GM21390 (cell line): ENCODE results near the gene RAB11FIP5.

Experiments
- ATAC-seq: cut with Tn5 transposase; IDR thresholded peaks from one replicate; pipeline ENCODE4 v1.9.1; 2021; ENCODE audit not compliant: unreplicated experiment

Gene RAB11FIP5

DNA sequence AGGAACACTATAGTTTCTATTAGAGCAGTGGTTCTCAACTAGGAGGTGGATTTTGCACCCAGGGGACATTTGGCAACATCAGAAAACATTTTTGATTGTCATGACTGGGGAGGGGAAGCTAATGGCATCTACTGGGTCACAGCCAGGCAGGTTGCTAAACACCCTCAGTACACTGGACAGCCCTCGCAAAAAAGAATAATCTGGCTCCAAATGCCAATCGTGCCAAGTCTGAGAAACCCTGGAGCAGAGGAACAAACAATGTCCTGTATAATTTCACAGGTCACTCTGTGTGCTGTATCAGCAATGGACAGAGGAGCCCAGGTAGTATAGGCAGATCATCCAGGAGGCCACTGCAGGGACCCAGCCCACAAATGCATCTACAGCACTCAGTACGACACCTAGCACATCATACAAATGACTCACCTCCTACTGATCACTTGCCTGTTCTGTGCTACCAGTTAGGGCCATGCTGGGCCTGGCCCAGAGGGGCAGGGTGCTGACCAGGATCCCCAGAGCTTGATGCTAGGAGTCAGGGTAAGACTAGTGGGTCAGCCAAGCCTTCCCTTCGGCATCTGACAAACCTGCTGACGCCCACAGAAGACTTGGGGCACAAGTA lies 78.9 kb downstream of the RAB11FIP5 start:
- no peak for ATAC-seq

GRCh38 chr2:73033142-73033765 lies 79.5 kb downstream of the RAB11FIP5 start:
- no peak for ATAC-seq

- no peak for ATAC-seq
These were observed 80.0 kb downstream of the RAB11FIP5 start for GRCh38 chr2:73032702-73033097.

- no peak for ATAC-seq
These were observed 80.7 kb downstream of the RAB11FIP5 start for GRCh38 chr2:73031725-73032701.

DNA sequence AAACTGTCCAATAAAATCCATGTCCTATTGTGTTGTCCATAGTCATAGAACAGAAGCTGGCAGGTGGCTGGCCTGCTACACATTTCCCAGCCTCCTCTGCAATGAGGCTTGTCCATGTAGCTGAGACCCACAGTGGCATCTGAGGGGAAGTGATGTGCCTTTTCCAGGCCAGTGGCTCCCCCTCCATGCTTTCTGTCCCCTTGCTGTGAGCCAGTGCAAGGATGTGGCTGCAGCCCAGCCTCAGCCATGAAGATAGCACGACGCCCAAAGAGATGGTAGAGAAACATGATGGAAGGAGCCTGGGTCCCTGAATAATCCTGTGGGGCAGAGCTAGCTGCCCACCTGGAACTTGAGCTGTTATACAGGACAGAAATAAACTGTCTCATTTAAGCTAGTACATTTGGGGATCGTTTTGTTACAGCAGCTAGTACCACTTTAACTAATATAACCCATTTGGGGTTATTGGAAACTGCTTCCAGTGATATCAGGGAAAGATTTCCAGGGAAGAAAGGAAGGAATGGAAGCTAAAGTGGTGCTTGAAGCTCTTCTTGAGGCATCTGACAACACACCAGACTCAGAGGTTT lies 81.6 kb downstream of the RAB11FIP5 start:
- no peak for ATAC-seq

DNA sequence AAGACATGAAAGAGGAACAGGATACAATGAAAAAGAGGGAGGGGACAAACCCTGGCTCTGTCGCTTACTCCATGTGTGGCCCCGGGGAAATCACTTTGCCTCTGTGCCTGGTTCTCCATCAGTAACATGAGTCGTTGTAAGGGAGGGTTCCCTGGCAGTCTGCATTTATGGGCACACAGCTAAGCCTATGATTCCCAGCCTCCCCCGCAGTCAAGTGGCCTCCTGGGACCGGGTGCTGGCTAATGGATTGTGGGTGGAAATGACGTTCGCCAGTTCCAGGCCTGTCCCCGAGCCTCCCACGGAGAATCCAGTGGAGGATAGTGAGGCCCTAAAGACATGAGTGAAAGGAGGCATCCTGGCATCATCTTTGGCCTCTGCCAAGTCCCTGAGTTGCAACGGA lies 83.9 kb downstream of the RAB11FIP5 start:
- no peak for ATAC-seq

GRCh38 chr2:73027340-73027739 lies 85.4 kb downstream of the RAB11FIP5 start:
- ATAC-seq, result no peak

GRCh38 chr2:73023497-73023896 lies 89.3 kb downstream of the RAB11FIP5 start:
- no peak for ATAC-seq
